Measurements from ENCODE around the gene BRD4. TPM values are rescaled to one million over a fixed set of nuclear protein-coding genes. Genes with fewer than 3 reads are reported as not detected.

Gene BRD4
- total RNA-seq, 2 experiments from 2014 or later, result 33.6 to 143 TPM

DNA sequence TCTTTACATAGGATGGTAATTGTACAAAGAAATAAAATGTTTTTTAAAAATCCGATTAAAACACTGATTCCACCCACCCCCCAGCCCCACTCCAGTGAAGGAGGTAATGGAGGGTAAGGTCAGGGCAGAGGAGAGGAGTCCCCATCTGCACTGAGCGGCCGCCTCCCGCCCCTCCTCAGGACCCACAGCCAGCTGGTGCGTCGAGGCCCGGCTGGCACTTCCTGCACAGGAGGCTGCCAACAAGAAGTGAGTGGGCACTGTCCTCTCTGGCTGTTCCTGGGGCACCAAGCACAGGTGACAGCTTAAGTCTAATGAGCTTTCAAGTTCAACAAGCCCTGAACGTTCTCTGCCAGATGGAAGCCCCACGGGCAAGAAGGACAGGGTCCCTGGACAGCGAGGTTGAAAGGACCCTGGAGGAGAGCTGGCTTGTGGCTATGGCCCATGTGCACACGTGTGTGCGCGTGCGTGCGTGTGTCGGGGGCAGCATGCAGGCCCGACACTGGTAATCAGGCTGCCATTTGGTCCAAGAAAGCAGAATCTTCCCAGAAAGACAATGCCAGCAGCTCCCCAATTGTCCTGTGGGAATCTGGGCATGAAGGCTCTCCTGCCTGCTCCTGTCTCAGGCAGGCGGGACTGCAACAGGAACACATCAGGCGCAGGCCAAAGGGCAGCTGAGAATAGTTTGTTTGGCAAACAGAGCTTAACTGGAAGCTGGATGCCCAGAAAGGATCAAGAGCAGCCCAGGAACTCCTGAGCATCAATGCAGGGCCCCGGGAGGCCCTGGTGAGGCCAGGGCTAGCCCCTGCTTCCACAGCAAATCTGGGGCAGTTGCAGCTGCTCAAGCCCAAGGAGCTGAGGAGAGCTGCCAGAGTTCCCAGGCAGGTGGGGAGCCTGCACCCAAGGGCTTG lies 85.0 kb downstream of the BRD4 start:
- no peaks in the 10 kb centered on the region for H3K9me2 ChIP-seq (ENCODE audit: insufficient read depth, low read length)
- no peaks in the 10 kb centered on the region for H4K20me1 ChIP-seq (ENCODE audit: insufficient read depth, low read length)
- TF ChIP-seq, protein P1, sequence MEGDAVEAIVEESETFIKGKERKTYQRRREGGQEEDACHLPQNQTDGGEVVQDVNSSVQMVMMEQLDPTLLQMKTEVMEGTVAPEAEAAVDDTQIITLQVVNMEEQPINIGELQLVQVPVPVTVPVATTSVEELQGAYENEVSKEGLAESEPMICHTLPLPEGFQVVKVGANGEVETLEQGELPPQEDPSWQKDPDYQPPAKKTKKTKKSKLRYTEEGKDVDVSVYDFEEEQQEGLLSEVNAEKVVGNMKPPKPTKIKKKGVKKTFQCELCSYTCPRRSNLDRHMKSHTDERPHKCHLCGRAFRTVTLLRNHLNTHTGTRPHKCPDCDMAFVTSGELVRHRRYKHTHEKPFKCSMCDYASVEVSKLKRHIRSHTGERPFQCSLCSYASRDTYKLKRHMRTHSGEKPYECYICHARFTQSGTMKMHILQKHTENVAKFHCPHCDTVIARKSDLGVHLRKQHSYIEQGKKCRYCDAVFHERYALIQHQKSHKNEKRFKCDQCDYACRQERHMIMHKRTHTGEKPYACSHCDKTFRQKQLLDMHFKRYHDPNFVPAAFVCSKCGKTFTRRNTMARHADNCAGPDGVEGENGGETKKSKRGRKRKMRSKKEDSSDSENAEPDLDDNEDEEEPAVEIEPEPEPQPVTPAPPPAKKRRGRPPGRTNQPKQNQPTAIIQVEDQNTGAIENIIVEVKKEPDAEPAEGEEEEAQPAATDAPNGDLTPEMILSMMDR (conservative IDR thresholded peaks at IDR 0.05; ENCODE audit: low read length), result no peak
- TF ChIP-seq EZH2phosphoT487 (IDR thresholded peaks at IDR 0.05; ENCODE audit: borderline replicate concordance, low read depth, low read length), result no peak
- no peak overlapping the region for H3K4me3 ChIP-seq (ENCODE audit: low read depth, low read length, poor library complexity, severe bottlenecking)
- BruUV-seq (replicated peaks), result no TSS peak
- H3K27ac ChIP-seq (ENCODE audit: low read depth, low read length, poor library complexity, severe bottlenecking), result no peak overlapping the region
- no peaks in the 10 kb centered on the region for H3K9me3 ChIP-seq (ENCODE audit: low read length)
- H3K4me1 ChIP-seq (ENCODE audit: insufficient read depth, low read length, poor library complexity, severe bottlenecking), result no peaks in the 10 kb centered on the region
- intact Hi-C loops (cut with micrococcal nuclease; ENCODE audit: unreplicated experiment), result loop anchor here (5.0 kb wide), 1 partner anchor 70 kb away; no protein-coding TSS in a partner anchor
- H3K36me3 ChIP-seq (ENCODE audit: insufficient read depth, low read length), result peaks cover 89% of the 10 kb centered on the region
- POLR2A ChIA-PET, result interaction anchor here (0.7 kb wide), 1 partner anchor 13 kb away, joined by 4 read pairs; no protein-coding TSS in a partner anchor
- CTCF ChIA-PET (ENCODE audit: unreplicated experiment), result no interaction called here
- DNase-seq (ENCODE audit: low spot score), result no peak
- no peak overlapping the region for H2AFZ ChIP-seq (ENCODE audit: low read length)
- no peak overlapping the region for H3K4me2 ChIP-seq (ENCODE audit: low read length)
- H3K79me2 ChIP-seq (ENCODE audit: insufficient read depth, low read depth, low read length), result no peaks in the 10 kb centered on the region

DNA sequence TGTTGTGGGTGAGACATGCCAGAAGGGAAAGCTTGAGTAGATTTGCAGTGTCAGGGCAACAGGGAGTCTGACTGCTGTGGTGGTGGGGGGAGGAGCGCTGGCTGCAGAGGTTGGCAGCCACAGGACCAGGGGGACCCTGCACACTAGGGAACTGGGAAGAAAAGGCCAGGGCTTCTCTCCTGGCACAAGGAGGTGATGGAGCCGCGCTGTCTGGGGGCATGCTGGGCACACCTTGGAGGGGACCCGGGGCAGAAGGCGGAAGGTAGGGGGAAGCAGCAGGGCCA lies 86.2 kb downstream of the BRD4 start:
- intact Hi-C loops (cut with micrococcal nuclease; ENCODE audit: unreplicated experiment), result loop anchor here (5.0 kb wide), 1 partner anchor 69 kb away; no protein-coding TSS in a partner anchor
- CTCF ChIA-PET (ENCODE audit: unreplicated experiment), result no interaction called here
- H3K79me2 ChIP-seq (ENCODE audit: insufficient read depth, low read depth, low read length), result no peaks in the 10 kb centered on the region
- no peak overlapping the region for H3K4me2 ChIP-seq (ENCODE audit: low read length)
- no peaks in the 10 kb centered on the region for H3K9me2 ChIP-seq (ENCODE audit: insufficient read depth, low read length)
- H3K9me3 ChIP-seq (ENCODE audit: low read length), result no peaks in the 10 kb centered on the region
- H4K20me1 ChIP-seq (ENCODE audit: insufficient read depth, low read length), result no peaks in the 10 kb centered on the region
- no peak overlapping the region for H3K4me3 ChIP-seq (ENCODE audit: low read depth, low read length, poor library complexity, severe bottlenecking)
- TF ChIP-seq, protein P1 (conservative IDR thresholded peaks at IDR 0.05; ENCODE audit: low read length), result no peak
- no peak for TF ChIP-seq EZH2phosphoT487 (IDR thresholded peaks at IDR 0.05; ENCODE audit: borderline replicate concordance, low read depth, low read length)
- BruUV-seq (replicated peaks), result no TSS peak
- no peak overlapping the region for H2AFZ ChIP-seq (ENCODE audit: low read length)
- no peak for DNase-seq (ENCODE audit: low spot score)
- no peaks in the 10 kb centered on the region for H3K4me1 ChIP-seq (ENCODE audit: insufficient read depth, low read length, poor library complexity, severe bottlenecking)
- no peak overlapping the region for H3K27ac ChIP-seq (ENCODE audit: low read depth, low read length, poor library complexity, severe bottlenecking)
- peaks cover 88% of the 10 kb centered on the region for H3K36me3 ChIP-seq (ENCODE audit: insufficient read depth, low read length)
- POLR2A ChIA-PET, result no interaction called here

Measured in OCI-LY7 (cell line).